Bronchus fibroblast of lung (primary cell): ENCODE data around the gene PRPF38B. TPM values are rescaled to one million over a fixed set of nuclear protein-coding genes. Genes with fewer than 3 reads are reported as not detected.

Source experiments
- total RNA-seq: library from RNA; depleted of rRNA; stranded (reverse); fragments of >200 nt; gene quantifications from 2 replicates; pipeline ENCODE4 v1.2.3, GENCODE V29; 2015

The PRPF38B gene, protein sequence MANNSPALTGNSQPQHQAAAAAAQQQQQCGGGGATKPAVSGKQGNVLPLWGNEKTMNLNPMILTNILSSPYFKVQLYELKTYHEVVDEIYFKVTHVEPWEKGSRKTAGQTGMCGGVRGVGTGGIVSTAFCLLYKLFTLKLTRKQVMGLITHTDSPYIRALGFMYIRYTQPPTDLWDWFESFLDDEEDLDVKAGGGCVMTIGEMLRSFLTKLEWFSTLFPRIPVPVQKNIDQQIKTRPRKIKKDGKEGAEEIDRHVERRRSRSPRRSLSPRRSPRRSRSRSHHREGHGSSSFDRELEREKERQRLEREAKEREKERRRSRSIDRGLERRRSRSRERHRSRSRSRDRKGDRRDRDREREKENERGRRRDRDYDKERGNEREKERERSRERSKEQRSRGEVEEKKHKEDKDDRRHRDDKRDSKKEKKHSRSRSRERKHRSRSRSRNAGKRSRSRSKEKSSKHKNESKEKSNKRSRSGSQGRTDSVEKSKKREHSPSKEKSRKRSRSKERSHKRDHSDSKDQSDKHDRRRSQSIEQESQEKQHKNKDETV
- 8.9 and 9.9 TPM in 2 replicates for total RNA-seq

GRCh38 chr1:108691942-108692723 is at the start of gene PRPF38B:
TSS of gene PRPF38B (plus strand) at chr1:108692310. CDS start at chr1:108692592, 282 bp downstream.

DNA sequence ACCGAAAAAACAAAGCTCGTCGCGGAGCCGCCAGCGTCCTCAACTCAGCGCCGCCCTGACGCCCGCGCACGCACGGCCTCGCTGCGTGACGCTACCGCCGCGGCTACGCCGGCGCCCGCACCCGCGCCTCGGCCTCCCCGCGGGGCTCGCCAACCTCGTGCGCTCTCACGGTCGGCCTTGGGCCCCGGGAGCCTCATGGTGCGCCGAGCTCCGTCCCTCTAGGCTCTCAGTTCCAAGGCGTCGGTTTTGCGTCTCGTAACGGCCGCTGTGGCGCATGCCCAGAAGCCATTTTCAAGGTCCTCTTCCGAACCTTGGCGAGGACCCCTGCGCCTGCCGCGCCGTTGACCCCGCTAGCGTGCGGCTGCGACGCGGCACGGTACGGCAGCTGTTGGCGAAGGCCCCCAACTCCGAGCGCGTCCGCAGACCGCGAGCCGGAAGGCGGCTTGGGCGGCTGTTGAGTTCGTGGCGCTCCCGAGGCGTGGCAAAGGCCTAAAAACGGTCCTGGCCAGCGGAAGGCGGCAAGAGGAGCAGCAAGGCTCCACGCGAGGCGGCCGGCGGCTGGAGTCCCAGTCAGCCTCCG is 31.0 kb upstream of the PRPF38B start, which contains the start of gene HENMT1:
HENMT1 (minus strand) TSS at position 64 of the 580 bp plus-strand sequence. CDS start 1,209 bp downstream, outside the sequence.

DNA sequence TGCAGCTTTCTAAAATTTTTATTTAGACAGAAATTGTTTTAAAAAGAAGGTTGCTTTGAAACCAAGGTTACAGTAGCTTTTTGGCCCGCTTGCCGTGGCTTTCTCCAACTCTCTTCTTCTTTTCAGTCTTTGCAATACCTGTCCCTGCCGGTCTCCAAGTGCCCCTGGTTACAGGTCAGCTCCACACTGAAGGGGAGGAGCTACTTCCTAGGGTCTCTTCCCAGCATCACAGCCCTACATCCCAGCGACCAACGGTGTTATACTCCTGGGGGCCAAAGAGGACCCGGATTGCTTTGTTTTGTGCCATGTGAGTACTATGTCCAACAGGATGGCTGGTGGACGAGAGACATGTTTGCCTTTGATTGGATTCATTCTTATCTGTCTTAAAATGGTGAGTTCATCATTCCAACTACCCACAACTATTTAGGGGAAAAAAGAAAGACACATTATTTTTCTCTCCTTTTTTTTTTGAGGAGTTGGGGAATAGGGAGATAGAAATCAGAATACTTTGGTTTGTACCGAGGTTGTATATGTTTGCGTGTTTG is 20.6 kb downstream of the PRPF38B start, which contains the start of gene FNDC7:
FNDC7 (plus strand) TSS at position 303 of the 545 bp plus-strand sequence; CDS start at position 329, 26 bp downstream.

DNA sequence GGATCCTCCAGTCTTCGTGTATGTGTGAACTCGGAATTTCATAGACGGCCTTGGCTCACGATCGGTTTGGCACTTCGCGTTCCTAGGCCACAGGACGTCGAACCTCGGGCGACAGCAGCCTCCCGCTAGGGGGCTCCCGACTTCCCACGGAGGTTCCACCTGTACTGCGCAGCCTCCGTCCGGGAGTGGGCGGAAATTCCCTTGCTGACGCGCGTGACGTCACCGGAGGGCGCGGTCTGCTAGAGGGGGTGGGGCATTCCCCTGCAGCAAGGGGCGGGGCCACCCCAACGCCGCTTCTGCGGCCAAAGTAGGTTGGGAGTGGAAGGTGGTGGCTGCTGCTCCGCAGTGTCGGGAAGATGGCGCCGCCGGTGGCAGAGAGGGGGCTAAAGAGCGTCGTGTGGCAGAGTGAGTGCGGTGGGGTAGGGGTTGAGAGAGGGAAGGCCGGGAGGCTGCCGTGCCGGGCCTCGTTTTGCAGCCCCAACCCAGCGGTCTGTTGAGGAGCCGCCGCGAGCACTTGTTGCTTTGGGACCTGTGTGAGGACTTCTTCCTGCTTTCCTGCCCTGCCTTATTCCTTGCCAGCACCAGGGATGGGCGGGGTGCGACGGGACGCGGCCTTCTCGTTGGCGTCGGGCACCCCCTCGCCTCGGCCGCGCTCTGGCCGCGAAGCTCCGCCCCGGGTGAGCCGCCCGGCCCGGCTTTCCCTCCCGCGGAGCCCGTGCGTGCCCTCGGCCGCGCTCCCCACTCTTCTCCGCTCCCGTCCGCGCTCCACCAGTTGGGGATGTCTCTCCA is 54.5 kb downstream of the PRPF38B start, which contains the start of gene STXBP3:
STXBP3 (plus strand) TSS at position 293 of the 789 bp plus-strand sequence; CDS start at position 357, 64 bp downstream.

Other genes with a start within 250 kb of the PRPF38B start
- gene NBPF6, start 242.0 kb upstream of the PRPF38B start, total RNA-seq, result not detected in 2 replicates
- gene EEIG2, start 132.2 kb upstream of the PRPF38B start, total RNA-seq, result 6.2 and 7.1 TPM in 2 replicates
- 2.7 and 3.4 TPM in 2 replicates for gene HENMT1, start 31.2 kb upstream of the PRPF38B start, total RNA-seq
- gene FNDC7, start 20.6 kb downstream of the PRPF38B start, total RNA-seq, result not detected in 2 replicates
- 31.3 and 38.5 TPM in 2 replicates for gene STXBP3, start 54.4 kb downstream of the PRPF38B start, total RNA-seq
- 0.34 TPM in 1 of 2 replicates, not detected in the other for gene AKNAD1, start 164.8 kb downstream of the PRPF38B start, total RNA-seq
- gene GPSM2, start 184.7 kb downstream of the PRPF38B start, total RNA-seq, result 43.9 and 49.4 TPM in 2 replicates